Activated CD4-positive, alpha-beta T cell treated with anti-CD3 and anti-CD28 coated beads, Interleukin-2, amount 10 ng/mL, durations not matched to agents 24 days and 14 days (primary cell): ENCODE measurements around the gene PPP1CA. TPM values are rescaled to one million over a fixed set of nuclear protein-coding genes. Genes with fewer than 3 reads are reported as not detected.

Experiments used
- DNase-seq: peaks from one replicate; pipeline ENCODE4 v3.0.0; 2022
- H3K27ac Mint-ChIP-seq: one replicate; pipeline ENCODE4 v1.8.0; 2022; ENCODE audit warnings: mild to moderate bottlenecking, mixed read lengths
- H3K27me3 Mint-ChIP-seq: one replicate; pipeline ENCODE4 v1.8.0; 2022; ENCODE audit warnings: mixed read lengths
- H3K36me3 Mint-ChIP-seq: one replicate; pipeline ENCODE4 v1.8.0; 2022; ENCODE audit warnings: low read depth, mild to moderate bottlenecking, mixed read lengths
- H3K4me1 Mint-ChIP-seq: one replicate; pipeline ENCODE4 v1.8.0; 2021; ENCODE audit warnings: mixed read lengths
- H3K4me3 Mint-ChIP-seq: one replicate; pipeline ENCODE4 v1.8.0; 2022; ENCODE audit warnings: mild to moderate bottlenecking, moderate library complexity, mixed read lengths
- H3K9me3 Mint-ChIP-seq: one replicate; pipeline ENCODE4 v1.8.0; 2021; ENCODE audit warnings: mixed read lengths
- intact Hi-C: fragments of 100-400 bp; cut with micrococcal nuclease; formaldehyde crosslinking; loops from one replicate; pipeline ENCODE4 v1.15.1; 2023
- total RNA-seq: library from RNA; stranded (reverse); gene quantifications from 2 replicates; pipeline ENCODE4 v1.2.3, GENCODE V29; 2022

Gene PPP1CA
- 251 and 252 TPM in 2 replicates for total RNA-seq

GRCh38 chr11:67401495-67402191, at the start of gene PPP1CA:
Gene PPP1CA (minus strand): TSS chr11:67401858. CDS start chr11:67401782, 76 bp downstream.
- intact Hi-C loops, result loop anchor here (1.0 to 5.0 kb wide), 8 partner anchors 9 to 406 kb away; partner anchors contain the start of genes GRK2, RPS6KB2 and TMEM134
- H3K36me3 Mint-ChIP-seq, result peaks cover 49% of the 10 kb centered on the region
- H3K4me1 Mint-ChIP-seq, result peaks cover 45% of the 10 kb centered on the region
- peak within 1 kb of the TSS; percentile 91 for H3K4me3 Mint-ChIP-seq
- DNase-seq, result peak; percentile 96
- H3K9me3 Mint-ChIP-seq, result no peaks in the 10 kb centered on the region
- H3K27ac Mint-ChIP-seq, result peak within 1 kb of the TSS; percentile 87
- no peaks in the 10 kb centered on the region for H3K27me3 Mint-ChIP-seq

DNA sequence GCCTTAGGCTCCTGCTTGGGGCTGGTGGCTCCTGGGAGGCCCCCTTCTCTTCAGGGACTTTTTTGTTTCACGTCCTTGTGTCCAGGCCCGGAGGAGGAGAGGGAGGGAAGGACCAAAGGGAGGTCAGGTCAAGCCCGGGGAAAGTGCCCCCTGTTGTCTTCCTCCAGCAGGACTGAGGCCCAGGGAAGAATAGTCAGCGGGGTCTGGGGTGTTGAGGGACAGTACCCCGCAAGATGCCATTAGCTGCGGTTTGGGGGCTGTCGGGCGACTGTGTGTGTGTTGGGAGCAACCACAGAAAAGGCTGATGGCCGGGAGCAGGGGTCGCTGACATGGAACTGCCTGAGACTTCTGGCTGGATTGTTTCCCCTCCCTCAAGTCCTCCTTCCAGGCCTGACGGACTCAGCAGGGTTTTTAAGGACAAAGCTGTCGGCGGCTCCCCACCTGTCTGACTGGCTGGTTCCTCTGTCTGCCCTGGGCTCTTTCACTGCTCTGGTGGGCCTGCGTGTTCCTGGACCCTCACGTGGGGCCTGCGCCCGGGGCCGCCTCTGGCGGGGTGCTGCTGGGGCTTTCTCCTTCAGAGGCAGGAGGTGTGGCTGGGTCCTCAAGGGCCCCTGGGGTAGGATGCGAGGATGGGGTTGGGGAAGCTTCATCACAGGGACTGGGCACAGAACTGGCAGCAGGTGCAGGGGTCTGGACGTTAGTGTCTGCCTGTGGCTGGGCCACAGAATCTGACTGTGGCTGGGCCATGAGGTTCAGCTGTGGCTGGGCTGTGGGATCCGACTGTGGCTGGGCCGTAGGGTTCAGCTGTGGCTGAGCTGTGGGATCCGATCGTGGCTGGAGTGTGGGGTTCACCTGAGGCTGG, 49.4 kb upstream of the PPP1CA start:
- Mint-ChIP-seq H3K36me3 (no peaks in the 10 kb centered on the region), H3K27me3 (peaks cover 3% of the 10 kb centered on the region), H3K4me3 (no peak overlapping the region), H3K27ac (no peak overlapping the region), H3K4me1 (peaks cover 16% of the 10 kb centered on the region), H3K9me3 (no peaks in the 10 kb centered on the region)
- DNase-seq, result no peak
- intact Hi-C loops, result no loop called here

- H3K27me3 Mint-ChIP-seq, result peaks cover 3% of the 10 kb centered on the region
- no peaks in the 10 kb centered on the region for H3K9me3 Mint-ChIP-seq
- H3K27ac Mint-ChIP-seq, result peak overlapping the region; percentile 16
- H3K4me1 Mint-ChIP-seq, result peaks cover 34% of the 10 kb centered on the region
- no peak overlapping the region for H3K4me3 Mint-ChIP-seq
- no peak for DNase-seq
- intact Hi-C loops, result no loop called here
- H3K36me3 Mint-ChIP-seq, result no peaks in the 10 kb centered on the region
Observed at GRCh38 chr11:67449116-67449844, 47.6 kb upstream of the PPP1CA start.

GRCh38 chr11:67448220-67448609, 46.6 kb upstream of the PPP1CA start:
- H3K27me3 Mint-ChIP-seq, result peaks cover 3% of the 10 kb centered on the region
- H3K27ac Mint-ChIP-seq, result no peak overlapping the region
- no peak overlapping the region for H3K4me3 Mint-ChIP-seq
- no peak for DNase-seq
- H3K4me1 Mint-ChIP-seq, result peaks cover 38% of the 10 kb centered on the region
- no peaks in the 10 kb centered on the region for H3K36me3 Mint-ChIP-seq
- intact Hi-C loops, result no loop called here
- no peaks in the 10 kb centered on the region for H3K9me3 Mint-ChIP-seq

DNA sequence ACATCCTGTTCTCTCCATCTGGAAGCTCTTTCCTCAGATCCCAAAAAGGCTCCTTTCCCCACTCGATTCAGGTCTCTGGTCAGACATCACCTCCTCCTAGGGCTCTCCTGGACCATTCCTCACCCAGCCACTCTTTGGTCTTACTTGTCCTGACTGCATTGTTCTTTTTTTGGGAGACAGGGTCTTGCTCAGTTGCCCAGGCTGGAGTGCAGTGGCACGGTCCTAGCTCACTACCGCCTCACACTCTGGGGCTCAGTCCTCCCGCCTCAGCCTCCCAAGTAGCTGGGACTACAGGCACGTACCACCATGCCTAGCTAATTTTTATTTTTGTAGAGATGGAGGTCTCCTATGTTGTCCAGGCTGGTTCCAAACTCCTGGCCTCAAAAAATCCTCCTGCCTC, 43.9 kb upstream of the PPP1CA start:
- Mint-ChIP-seq H3K27ac (peak overlapping the region; percentile 88), H3K36me3 (no peaks in the 10 kb centered on the region), H3K4me3 (peak overlapping the region; percentile 80), H3K27me3 (peaks cover 3% of the 10 kb centered on the region), H3K4me1 (peaks cover 48% of the 10 kb centered on the region), H3K9me3 (no peaks in the 10 kb centered on the region)
- intact Hi-C loops, result no loop called here
- no peak for DNase-seq

- Mint-ChIP-seq H3K4me3 (peak overlapping the region; percentile 77), H3K27ac (peak overlapping the region; percentile 90), H3K36me3 (peaks cover 20% of the 10 kb centered on the region), H3K27me3 (no peaks in the 10 kb centered on the region), H3K4me1 (peaks cover 56% of the 10 kb centered on the region), H3K9me3 (no peaks in the 10 kb centered on the region)
- no peak for DNase-seq
- intact Hi-C loops, result no loop called here
Observed at GRCh38 chr11:67442504-67443404, 41.1 kb upstream of the PPP1CA start.

- Mint-ChIP-seq H3K9me3 (no peaks in the 10 kb centered on the region), H3K4me1 (peaks cover 54% of the 10 kb centered on the region), H3K4me3 (peak overlapping the region; percentile 77), H3K27me3 (no peaks in the 10 kb centered on the region), H3K27ac (peak overlapping the region; percentile 90), H3K36me3 (peaks cover 26% of the 10 kb centered on the region)
- intact Hi-C loops, result no loop called here
- DNase-seq, result no peak
Observed at GRCh38 chr11:67441731-67442351, 40.2 kb upstream of the PPP1CA start.

DNA sequence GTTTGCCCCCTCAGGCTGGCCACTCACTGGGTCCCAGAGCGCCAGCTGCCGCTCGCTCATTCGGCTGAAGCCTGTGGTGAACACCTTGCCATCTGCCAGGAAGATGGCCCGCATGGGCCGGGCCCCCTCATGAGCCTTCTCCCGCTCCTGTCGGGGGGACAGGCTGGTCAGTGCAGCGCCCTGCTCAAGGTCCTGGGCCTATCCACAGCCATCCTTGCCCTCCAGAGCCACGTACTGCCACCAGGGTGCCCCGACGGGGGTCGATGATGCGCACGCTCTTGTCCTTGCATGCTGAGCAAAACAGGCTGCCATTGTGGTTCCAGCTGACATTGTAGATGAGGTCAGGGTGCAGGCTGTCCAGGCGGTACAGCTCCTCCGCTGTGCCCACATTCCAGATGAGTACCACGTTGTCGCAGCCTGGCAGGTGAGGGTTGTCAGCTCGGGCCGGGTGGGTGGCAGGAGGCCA, 39.5 kb upstream of the PPP1CA start:
- Mint-ChIP-seq H3K36me3 (peaks cover 32% of the 10 kb centered on the region), H3K9me3 (no peaks in the 10 kb centered on the region), H3K4me1 (peaks cover 52% of the 10 kb centered on the region), H3K27me3 (no peaks in the 10 kb centered on the region), H3K27ac (peak overlapping the region; percentile 81), H3K4me3 (peak overlapping the region; percentile 36)
- intact Hi-C loops, result no loop called here
- no peak for DNase-seq

DNA sequence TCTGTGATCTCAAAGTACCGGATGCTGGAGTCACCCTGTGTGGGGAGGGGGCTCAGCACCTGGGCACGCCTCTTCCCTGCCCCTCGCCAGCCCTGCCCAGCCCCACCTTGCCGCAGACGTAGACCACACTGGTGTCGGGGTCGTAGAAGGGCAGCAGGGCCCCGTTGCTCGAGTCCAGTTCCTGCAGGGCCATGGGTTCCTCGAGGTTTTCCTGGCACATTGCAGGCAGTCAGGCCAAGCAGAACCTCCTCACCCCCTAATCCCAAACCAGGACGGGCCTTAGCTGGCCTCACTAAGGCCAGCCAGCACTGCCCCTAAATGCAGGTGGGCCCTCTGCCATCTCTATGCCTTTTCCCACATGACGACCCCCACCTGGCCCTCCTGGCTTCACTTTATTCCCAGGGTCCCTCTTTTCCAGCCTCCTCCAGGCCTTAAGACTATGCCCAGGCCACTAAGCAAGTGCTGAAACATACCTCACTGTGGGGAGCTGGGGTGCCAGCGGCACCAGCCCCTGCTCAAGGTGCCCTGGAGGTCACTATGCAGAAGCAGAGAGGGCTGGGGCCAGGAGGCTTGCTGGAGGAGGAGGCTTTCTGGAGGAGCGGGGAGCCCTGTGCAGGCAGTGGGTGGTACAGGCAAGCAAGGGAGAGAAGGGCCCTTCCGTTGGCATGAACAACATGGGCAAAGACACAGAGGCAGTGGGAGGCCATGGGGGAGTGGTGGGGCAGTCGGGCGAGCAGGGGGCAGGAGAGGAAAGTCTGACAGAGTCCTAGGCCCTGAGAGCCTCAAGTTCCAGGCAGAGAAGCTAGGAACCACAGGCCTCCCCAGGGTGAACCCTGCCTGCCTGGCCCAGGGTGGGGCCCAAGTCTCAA, 38.8 kb upstream of the PPP1CA start:
- no peak for DNase-seq
- H3K36me3 Mint-ChIP-seq, result peaks cover 37% of the 10 kb centered on the region
- intact Hi-C loops, result no loop called here
- H3K4me1 Mint-ChIP-seq, result peaks cover 48% of the 10 kb centered on the region
- H3K27ac Mint-ChIP-seq, result peak overlapping the region; percentile 98
- H3K4me3 Mint-ChIP-seq, result peak overlapping the region; percentile 99
- no peaks in the 10 kb centered on the region for H3K9me3 Mint-ChIP-seq
- no peaks in the 10 kb centered on the region for H3K27me3 Mint-ChIP-seq

GRCh38 chr11:67439321-67440228, 37.9 kb upstream of the PPP1CA start:
- Mint-ChIP-seq H3K4me1 (peaks cover 43% of the 10 kb centered on the region), H3K27me3 (no peaks in the 10 kb centered on the region), H3K4me3 (peak overlapping the region; percentile 99), H3K36me3 (peaks cover 40% of the 10 kb centered on the region), H3K27ac (peak overlapping the region; percentile 98), H3K9me3 (no peaks in the 10 kb centered on the region)
- intact Hi-C loops, result no loop called here
- DNase-seq, result peak; percentile 85

- Mint-ChIP-seq H3K9me3 (no peaks in the 10 kb centered on the region), H3K36me3 (peaks cover 43% of the 10 kb centered on the region), H3K4me1 (peaks cover 42% of the 10 kb centered on the region), H3K4me3 (peak overlapping the region; percentile 99), H3K27me3 (no peaks in the 10 kb centered on the region), H3K27ac (peak overlapping the region; percentile 98)
- DNase-seq, result peak; percentile 93
- intact Hi-C loops, result no loop called here
Observed at GRCh38 chr11:67438158-67438902, 36.7 kb upstream of the PPP1CA start.
